Stimulated activated CD8-positive, alpha-beta memory T cell treated with anti-CD3 and anti-CD28 coated beads, Interleukin-12 subunit alpha, Interleukin-12 subunit beta, amount 100 ng/mL, for 1 hour (primary cell): Measurements from ENCODE around the gene CPNE4.
"Not testable (repeated sequence)": the region's sequence is repeated elsewhere in the genome, so short reads cannot be mapped to it uniquely, and the experiment has no call there.

Experiments used
- DNase-seq: peaks from one replicate; pipeline ENCODE4 v3.0.0-alpha.2; 2020; ENCODE audit warnings: low read depth

Gene CPNE4

DNA sequence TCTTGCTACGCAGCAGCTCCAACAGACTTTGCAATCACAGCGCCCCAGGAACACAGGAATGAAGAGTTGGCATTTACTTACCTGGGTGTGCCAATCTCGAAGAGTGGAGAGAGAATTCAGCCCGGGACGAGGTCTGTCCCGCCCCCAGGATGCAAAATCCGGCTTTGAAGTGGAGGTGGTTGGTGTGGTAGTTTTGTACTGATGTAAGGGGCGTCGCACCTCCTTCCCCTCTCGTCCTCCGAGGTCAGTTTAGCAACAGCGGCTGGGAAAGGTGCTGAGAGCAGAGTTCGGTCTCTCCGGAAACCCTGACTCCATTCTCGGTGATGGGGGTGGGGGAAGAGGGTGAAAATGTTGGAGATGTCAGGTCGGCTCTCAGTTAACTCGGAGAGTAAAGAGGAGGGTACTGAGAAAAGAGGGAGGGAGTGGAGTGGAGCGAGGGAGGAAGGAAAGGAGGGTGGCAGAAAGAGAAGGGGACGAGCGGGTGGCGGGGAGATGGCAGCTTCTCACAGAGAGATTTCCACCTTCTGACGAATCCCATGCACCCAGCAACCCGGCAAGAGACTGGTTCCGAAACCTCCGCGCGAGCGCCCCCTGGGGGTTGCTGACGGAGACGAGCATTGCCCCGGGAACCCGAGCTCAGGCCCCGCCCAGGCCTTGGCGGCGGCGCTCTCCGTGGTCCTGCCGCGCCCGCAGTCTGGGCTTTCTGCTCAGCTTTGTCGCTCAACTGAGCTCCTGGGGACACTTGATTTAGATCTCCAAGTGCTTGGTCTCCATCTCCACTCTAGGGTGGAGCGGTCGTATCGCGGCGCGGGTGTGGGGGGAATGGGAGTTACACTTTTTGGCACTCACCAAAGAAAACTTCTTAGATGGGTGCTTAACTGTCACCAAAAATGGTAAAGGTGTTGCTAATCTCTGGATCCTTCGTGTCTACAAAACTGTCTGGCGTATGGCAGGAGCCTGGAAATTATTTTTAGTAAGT lies at the start of gene CPNE4:
Gene CPNE4, minus strand, starts transcription at position 529 of the 979 bp plus-strand sequence.
- DNase-seq, result peak; percentile 5

DNA sequence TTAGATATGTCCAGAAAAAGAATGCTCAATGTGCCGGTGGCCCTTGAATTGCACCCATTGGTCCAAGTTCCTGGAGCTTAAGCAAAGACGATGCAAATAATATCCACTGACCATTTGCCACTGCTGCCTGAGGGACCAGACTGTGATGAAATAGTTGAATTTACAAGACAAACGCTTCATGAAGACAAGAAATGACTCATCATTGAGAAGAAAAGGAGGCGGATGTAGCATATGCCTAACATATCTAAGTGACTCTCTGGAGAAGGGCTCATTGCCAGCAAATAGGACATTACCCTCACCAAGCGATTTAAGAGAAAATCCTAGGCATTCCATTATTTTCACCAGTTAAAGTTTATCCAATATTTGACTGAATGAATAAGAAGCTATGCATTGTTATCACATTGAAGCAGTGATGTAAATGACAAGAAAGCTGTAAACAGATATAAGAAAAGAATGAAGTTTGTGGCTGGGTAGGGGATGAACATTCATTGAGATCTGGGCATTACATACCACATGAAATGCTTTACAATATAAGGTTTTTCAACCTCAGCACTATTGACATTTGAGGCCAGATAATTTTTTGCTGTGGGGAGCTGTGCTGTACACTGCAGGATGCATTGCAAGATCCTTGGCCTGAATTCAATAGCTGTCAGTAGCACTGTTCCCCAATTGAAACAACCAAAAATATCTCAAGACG lies 48.9 kb upstream of the CPNE4 start:
- no peak for DNase-seq

DNA sequence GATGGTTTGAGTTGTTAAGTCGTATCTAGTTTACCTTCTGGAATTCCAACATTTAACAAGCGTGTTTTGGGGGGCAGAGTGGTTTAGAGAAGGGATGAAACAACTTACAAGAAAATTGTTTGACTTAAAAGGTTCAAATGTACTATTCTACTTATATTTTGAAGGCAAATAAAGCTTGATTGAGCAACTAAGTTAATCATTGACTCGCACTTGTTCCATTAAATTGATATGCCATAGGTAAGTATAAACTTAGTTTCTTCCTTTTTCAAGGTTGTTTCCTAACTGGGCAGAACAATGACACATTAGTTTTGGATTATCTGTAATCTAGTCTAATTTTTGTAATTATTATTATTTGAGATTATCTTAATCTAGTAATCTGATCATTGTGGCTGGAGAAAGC lies 48.3 kb upstream of the CPNE4 start:
- no peak for DNase-seq

DNA sequence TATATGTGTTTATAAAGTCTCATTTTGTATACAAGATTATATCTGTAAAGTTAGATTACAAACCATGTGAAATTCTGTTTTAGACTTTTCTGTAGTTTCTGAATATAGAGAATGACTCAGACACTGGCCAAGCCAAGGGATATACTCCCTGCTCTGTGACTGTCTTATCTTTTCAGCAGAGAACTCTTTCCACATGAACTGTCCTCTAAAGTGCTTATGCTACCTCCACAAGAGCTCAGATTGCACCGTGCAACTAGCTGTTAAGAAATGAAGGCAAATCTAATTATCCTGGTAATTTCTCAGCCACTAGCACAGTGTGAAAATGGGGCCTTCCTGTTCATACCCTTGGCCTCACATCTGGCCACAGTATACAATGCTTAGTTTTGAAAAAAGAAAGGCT lies 44.3 kb upstream of the CPNE4 start:
- no peak for DNase-seq

DNA sequence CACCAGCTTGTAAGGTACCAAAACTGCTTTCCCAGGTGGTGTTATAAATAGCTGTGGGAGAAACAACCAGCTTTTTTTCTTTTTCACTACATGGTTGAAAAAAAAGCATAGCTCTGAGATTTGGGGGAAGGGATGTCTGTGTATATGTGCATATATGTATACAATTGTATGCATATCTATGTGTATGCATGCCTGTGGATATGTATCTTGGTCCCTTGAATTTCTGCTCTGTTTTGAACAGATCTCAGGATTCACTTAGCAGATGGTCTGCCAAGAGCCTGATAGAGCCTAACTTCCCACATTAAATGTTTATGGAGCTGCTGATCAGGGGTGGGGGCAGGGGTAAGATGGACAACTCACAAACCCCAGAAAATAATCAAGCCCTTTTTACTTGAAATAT lies 39.0 kb upstream of the CPNE4 start:
- DNase-seq, result no peak

DNA sequence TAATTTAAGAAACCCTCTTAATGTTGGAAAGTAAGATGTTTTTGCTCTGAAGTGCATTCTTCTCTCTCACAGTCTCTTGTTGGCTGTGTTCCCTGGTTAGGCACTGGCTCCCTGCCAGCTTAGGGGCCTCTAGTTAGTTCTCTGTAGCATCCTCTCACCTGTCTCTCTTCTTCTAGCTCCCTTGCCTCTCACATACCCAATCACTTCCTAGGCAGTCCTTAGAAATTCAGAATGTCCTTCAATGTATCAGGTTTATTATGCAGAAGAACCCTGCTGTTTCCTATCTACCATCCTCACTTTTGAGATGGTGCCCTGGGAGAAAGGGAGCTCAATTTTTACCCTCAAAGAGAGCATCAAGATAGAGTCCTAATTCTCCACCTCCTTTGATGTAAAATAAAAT lies 36.2 kb upstream of the CPNE4 start:
- no peak for DNase-seq

DNA sequence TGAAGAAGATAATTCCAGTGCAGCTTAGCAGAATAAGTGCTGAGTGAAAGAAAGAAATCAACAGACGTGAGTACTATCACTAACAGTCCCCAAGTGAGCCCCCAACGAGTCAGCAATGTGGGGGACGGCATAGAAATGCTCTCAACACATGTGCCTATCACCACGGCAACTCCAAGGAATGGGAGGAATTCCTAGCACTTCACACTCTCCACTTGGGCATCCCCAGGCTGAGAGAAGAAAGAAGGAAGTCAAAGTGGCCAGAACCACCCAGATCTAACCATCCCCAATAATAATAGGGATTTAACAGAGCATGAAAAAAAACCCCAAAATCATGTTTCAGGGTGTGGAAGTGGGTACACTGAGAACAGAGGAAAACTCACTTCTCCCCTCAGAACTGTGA lies 29.3 kb upstream of the CPNE4 start:
- DNase-seq, result no peak

DNA sequence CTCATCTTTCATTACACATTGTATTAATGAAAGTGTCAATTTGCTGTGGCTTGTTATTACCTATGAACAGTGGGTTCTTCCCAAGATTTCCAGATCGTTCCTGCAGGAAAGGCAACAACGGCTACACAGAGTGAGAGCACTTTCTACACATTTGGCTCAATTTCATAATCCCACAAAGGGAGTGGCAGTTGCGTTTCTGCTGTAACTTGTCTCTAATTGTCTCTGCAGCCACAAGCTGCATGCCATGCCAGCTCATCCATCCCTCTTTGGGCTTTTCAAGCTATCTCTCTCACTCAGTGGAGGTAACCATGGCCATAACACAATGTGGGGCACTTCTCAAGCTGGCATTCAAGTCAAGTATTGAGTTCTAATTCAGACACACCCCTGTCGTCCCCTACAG lies 27.7 kb upstream of the CPNE4 start:
- DNase-seq, result no peak

DNA sequence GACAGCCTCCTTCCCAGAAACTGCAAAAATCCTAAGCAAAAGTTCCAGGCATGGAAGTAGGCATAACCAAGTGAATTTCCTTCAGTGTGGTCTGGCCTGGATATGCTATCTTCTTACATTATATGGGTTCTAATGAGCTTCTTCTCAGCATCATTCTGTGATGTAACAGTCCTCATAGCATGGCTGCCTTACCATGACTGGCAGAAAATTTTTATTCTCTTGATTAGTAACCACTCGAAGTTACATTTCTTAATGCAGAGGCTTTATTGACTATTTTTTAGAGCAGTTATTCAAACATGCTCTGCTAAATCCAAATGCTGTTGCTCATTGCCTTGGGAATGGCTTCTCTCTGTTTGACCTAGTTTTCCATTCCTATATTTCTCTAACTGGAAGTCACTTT lies 21.1 kb upstream of the CPNE4 start:
- no peak for DNase-seq

DNA sequence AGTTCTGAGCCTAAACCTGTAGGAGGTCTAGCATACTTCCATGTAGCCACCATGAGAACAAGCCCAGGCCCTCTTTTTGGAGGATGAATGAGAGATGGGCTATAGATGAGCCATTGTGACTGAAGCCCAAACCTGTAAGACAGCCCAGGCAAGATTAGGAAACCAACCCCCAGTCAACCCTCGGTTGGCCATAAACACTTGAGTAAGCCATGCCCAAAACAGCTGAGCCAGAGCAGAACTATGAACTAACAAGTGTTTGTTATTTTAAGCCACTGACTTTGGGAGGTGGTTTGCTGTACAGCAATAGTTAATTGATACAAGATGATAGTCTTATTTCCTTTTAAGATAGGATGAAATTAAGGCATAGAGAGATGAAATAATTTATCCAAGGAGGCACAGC lies 12.4 kb upstream of the CPNE4 start:
- DNase-seq, result no peak

DNA sequence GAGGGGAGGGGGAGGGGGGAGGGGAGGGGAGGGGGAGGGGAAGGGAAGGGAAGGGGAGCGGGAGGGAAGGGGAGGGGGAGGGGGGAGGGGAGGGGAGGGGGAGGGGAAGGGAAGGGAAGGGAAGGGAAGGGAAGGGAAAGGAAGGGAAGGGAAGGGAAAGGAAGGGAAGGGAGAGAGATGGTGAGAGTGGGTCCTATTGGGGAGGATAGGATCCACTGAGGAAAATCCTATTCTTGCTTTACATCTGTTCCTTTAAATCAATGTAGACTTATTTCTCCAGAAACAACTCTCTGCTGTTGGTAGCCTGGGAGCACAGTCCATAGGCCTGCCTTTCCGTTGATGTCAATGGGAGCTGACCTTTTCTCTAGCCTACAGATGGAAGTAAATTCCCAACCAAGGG lies 10.1 kb upstream of the CPNE4 start:
- not testable (repeated sequence) for DNase-seq

DNA sequence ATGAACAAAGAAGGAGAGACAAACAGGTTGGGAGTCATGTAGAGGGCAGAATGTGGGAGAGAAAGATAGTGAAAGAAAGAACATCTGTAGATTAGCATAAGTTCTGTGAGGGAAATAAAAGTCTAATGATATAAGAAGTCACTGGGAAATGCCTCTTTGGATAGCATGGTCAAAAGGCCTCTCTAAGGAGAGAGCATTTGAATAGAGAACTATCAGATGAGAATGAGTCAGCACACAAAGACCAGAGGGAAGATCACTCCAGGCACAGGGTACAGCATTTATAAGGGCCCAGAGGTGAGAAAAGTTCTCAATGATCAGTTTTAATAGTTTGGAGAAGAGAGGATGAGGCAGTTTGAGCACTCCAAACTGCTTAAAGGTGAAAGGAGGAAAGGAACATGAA lies 7.9 kb upstream of the CPNE4 start:
- DNase-seq, result no peak

DNA sequence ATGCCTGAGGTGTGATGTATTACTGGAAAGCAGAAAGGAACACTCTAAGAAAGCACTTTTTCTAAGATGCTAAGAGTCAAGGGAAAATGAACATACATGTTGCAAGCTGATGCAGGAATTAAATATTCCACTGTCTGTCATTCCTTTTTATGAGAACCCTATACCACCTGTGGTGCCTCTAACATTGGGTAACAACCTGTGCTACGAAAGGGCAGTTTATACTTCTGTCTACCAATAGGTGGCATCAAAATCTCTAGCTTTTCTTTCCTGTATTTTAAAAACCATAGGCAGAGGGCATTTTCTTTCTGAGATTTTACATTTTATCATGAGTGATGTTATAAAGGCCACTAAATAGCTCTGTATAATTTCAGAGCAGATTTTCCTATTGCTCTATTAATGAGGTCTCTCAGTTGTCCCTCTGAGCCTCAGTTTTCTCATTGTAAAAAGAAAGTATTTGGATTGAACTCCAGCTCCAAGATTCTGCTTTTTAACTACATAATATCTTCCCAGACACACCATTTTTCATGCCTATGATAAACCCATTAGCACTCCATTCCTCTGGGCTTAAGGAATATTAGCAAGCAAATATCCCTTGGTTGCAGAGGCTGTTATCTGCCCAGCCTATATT lies 3.5 kb upstream of the CPNE4 start:
- DNase-seq, result no peak

DNA sequence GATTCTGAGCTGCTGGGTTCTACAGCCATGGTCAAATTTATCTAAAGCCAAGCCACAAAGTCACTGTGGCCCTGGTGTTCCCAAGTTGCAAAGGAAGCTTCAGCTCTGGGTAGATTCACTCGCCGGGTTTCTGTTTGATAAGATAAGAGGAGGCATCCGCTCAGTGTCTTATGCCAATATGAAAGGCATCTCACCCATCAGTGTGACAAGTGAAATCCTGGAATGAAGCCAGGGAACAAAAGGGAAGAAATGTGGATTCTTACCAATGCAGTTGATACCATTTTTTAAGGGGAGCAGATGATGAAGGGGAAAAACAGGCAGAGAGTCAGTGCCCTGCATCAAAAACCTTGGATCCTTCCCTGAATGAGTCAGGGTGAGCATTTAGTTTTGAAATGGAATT lies 2.8 kb upstream of the CPNE4 start:
- DNase-seq, result no peak

DNA sequence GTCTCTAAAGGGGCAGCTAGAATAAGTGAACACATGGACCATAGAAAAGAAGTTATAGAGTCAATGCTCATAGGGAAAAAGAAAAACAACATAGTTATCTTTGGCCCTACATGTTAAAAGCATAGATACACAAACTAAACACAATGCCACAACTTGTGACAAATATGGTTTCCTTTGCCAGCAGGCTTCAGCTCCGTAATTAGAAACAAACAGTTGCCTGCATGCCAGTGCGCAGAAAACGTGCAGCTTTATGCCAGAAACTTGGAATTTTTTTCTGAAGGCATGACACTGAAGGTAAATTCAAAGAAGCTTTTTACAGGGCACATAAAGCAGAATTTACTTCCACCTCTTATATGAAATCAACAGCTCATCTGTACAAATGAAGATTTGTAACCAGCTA lies 2.2 kb upstream of the CPNE4 start:
- DNase-seq, result no peak

DNA sequence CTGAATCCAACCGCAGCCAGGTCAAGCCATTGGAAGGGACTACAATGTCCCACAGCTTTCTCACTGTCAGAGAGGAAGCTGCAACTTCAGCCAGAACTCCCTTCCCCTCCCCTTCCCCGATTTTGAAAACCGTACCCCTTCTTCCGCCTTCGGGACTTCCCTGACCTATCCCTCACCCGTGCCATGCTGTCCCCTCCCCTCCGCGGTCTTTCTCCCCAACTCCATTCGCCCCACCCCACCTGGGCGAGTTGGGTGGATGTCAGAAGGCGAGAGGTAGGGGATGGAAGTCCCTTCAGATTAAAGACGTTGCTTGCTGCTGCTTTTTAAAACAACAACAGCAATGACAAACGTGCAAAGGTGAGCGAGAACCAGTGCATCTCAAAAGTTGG lies 723 bp downstream of the CPNE4 start:
- DNase-seq, result no peak

DNA sequence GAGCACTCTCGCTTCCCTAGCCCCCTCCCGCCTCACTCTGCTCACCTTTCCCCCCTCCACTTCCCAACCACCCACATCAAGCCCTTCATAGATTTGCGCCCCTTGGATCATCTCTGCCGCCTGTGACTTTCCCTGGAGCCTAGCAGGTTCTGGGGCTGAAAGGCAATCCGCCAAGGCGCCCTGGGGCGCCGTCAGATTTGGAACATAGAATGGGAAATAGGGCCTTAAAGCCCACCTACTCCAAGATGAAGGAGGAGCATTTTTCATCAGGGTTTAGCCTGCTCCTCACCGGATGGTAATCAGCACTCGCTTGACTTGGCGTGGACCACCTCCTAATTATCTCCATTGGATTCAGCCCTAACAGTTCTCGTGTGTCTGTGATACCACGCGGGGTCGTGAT lies 1.3 kb downstream of the CPNE4 start:
- no peak for DNase-seq

DNA sequence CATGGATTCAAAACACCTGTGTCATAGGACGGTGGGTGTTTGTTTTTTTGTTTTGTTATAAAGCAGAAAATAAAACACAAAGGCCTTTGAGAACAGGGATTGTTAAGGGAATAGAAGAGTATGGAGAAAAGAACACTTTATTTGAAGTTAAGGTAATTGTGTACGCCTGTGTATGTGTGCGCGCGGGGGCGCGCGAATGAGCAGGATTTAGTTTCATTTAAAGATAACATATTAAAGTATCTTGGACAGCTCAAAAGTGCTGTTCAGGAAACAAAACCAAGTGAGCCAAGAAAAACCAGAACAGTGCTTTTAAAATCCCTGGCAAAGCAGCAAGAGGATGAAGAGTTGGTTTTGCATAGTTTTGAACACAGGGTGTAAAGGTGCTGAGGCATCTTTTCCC lies 1.9 kb downstream of the CPNE4 start:
- DNase-seq, result no peak

DNA sequence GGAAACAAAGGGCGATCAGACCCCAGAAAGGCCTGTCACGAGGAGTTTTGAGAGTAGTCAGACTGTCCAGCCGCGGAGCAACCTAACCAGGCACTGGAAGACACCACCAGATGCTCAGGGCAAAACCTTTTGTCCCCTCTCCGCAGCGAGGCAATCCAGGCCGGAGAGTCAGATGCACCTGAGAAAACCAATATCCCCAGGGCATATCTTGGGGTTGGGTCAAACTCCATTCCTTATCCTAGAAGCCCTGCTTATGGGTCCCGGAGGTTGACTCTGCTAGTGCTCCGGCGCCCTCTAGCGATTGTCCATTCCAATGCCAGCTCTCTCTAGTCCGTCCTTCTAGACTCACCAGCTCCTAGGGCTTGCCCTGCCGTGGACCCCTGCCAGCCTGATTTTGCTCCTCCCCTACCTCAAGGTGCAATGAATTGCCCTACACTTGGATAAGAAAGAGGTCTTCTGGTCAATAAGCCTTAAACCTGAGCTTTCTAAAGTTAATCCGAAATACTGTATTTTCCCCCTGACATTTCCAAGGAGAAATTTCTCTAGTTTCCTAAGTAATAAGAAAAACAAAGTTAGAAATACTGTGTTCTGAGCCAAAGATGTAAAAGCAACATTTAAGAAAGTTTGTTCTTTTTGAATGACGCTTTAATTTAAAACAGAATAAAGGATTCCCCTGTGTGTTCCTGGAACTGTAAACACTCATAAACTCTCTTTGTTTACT lies 5.5 kb downstream of the CPNE4 start:
- peak; percentile 7 for DNase-seq

DNA sequence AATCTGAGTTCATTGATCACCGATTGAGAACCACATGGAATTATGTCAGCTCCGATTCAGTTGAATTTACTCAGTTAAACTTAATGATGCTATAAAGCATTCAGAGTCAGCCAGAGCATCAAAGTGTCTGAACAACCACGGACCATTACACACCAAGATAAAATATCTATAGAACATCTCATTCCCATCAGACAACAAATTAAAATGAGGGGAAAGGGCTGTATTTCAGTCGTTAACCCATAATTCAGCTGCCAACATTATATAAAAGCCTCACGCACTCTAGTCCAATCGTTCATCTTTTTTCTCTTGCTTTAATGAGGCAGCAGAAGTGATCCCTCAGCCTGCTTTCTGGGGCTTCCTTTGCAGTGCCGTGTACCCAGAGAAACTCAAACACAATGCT lies 11.9 kb downstream of the CPNE4 start:
- DNase-seq, result no peak

DNA sequence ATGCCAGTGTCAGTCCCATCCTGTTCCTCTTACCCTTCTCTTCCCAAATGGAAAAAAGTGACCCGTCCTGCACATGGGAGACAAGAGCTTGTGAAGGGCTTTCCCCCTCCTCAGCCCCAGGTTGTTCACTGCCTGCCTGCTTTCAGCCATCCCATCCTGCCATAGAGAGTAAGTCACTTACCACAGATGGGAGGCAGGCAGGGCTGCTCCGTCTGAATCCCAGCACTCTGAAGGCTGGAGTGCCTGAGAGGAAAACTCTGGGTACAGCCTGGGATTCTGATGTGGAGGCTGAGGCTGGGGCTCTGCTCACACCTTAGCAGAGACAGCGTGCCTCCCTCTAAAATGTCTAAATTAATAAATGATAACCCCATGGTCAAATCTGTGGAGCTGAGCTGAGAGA lies 14.8 kb downstream of the CPNE4 start:
- DNase-seq, result no peak

DNA sequence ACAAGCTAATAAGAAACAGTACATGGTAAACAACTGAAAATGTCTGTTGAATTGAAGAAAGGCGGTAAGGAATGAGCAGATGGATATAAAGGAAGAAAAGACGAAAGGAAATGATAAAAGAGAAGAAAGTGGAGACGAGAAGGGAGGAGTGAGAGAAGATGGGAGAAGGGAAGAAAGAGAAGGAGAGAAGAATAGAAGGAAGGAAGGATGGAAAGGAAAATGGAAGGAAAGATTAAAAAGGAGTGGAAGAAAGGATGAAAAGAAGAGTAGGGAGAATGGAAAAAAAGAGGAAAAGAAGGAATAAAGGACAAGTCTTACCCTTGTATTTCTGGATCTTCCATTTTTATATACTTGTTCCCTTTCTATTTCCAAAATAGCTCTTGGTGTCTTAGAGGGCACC lies 17.7 kb downstream of the CPNE4 start:
- no peak for DNase-seq
